GM12891 (cell line): ENCODE data around the gene PAK4.

Experiments used
- POLR2A ChIP-seq: IDR thresholded peaks from 2 replicates; pipeline ENCODE4 v1.6.1; 2011; ENCODE audit warnings: low read depth, low read length, control low read depth
- POLR2AphosphoS5 ChIP-seq: IDR thresholded peaks from 2 replicates; pipeline ENCODE4 v1.6.1; 2011; ENCODE audit warnings: low read depth, low read length, control low read depth
- TAF1 ChIP-seq: IDR thresholded peaks from 2 replicates; pipeline ENCODE4 v1.6.1; 2011; ENCODE audit warnings: low read depth, low read length, control low read depth

- TF ChIP-seq POLR2AphosphoS5 (no peak), POLR2A (no peak), TAF1 (no peak)
These were observed 410 bp upstream of the PAK4 start for GRCh38 chr19:39125199-39125553.
